Suprapubic skin (tissue), 4 donors: ENCODE measurements around the gene EBLN2. TPM values are rescaled to one million over a fixed set of nuclear protein-coding genes. Genes with fewer than 3 reads are reported as not detected.

Experiments used
- DNase-seq, 2 donors: peaks; one replicate each; pipeline ENCODE4 v3.0.0-alpha.2; 2019; ENCODE audit warnings: low spot score in 2 of 2
- H3K27ac ChIP-seq: fragments of 200-600 bp; sonication (generic); one replicate; pipeline ENCODE4 v1.5.1; 2019
- H3K27me3 ChIP-seq: fragments of 200-600 bp; sonication (generic); one replicate; pipeline ENCODE4 v1.5.1; 2019
- H3K36me3 ChIP-seq: fragments of 200-600 bp; sonication (generic); one replicate; pipeline ENCODE4 v1.5.1; 2019
- H3K4me1 ChIP-seq: fragments of 200-600 bp; sonication (generic); one replicate; pipeline ENCODE4 v1.5.1; 2019
- H3K4me3 ChIP-seq: fragments of 200-600 bp; sonication (generic); one replicate; pipeline ENCODE4 v1.5.1; 2019; ENCODE audit warnings: mild to moderate bottlenecking
- H3K9me3 ChIP-seq: fragments of 200-600 bp; sonication (generic); one replicate; pipeline ENCODE4 v1.5.1; 2019
- EP300 ChIP-seq: sonication (generic); formaldehyde crosslinking; IDR thresholded peaks from one replicate; pipeline ENCODE4 v1.6.1; 2017; ENCODE audit warnings: antibody characterized with exemption
- POLR2A ChIP-seq, 2 donors: fragments of 450-650 bp; IDR thresholded peaks; one replicate each; pipeline ENCODE4 v1.6.1; 2017; ENCODE audit warnings: antibody characterized with exemption in 2 of 2, mild to moderate bottlenecking in 2 of 2, moderate library complexity in 2 of 2
- POLR2AphosphoS5 ChIP-seq, 3 donors: sonication (generic); formaldehyde crosslinking; IDR thresholded peaks; one replicate each; pipeline ENCODE4 v1.6.1; 2017; ENCODE audit warnings: antibody characterized with exemption in 3 of 3
- WGBS: methylation state at CpG from one replicate; pipeline ENCODE4 v1.1.5; 2018; 5-methylcytosine and 5-hydroxymethylcytosine counted together
- total RNA-seq, 4 donors: library from RNA; depleted of rRNA; stranded (reverse); fragments of >200 nt; gene quantifications; one replicate each; pipeline ENCODE4 v1.1.0, GENCODE V29; 2016
- TF ChIP-seq, protein P1 (sequence below), 2 donors: fragments of 200-600 bp in 1 of 2; fragments of 450-650 bp in 1 of 2; sonication (generic) in 1 of 2; IDR thresholded peaks; one replicate each; pipeline ENCODE4 v1.5.1; 2016 to 2019; ENCODE audit warnings: antibody characterized with exemption in 2 of 2, mild to moderate bottlenecking in 1 of 2, moderate library complexity in 1 of 2

The EBLN2 gene
- total RNA-seq, 4 donors from 2014 or later: 2.3 to 16.8 (median 4.7) TPM

DNA sequence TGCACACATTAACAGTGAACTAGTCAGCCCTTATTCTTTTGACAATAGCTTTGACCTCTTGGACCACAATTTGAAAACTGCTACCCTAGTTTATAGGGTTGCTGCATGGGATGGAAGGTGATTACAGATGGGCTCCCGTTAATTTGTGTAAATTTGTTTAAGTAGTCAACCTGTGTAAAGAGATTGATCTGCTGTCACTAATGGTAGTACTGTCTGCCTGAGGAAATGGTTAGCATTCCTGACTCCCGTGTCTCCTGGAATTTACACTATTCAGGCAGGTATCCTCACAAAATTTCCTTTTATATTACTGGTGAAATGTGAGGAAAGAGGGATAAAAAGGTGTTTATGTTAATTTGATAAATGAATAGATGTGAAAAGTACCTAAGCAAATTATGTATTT, 15.3 kb upstream of the EBLN2 start:
- H3K4me3 ChIP-seq: no peak overlapping the region
- H3K36me3 ChIP-seq: peaks cover 9% of the 10 kb centered on the region
- TF ChIP-seq, protein P1, sequence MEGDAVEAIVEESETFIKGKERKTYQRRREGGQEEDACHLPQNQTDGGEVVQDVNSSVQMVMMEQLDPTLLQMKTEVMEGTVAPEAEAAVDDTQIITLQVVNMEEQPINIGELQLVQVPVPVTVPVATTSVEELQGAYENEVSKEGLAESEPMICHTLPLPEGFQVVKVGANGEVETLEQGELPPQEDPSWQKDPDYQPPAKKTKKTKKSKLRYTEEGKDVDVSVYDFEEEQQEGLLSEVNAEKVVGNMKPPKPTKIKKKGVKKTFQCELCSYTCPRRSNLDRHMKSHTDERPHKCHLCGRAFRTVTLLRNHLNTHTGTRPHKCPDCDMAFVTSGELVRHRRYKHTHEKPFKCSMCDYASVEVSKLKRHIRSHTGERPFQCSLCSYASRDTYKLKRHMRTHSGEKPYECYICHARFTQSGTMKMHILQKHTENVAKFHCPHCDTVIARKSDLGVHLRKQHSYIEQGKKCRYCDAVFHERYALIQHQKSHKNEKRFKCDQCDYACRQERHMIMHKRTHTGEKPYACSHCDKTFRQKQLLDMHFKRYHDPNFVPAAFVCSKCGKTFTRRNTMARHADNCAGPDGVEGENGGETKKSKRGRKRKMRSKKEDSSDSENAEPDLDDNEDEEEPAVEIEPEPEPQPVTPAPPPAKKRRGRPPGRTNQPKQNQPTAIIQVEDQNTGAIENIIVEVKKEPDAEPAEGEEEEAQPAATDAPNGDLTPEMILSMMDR (IDR thresholded peaks at IDR 0.05): no peak
- TF ChIP-seq EP300: no peak
- TF ChIP-seq POLR2A (IDR thresholded peaks at IDR 0.05): no peak
- no peak for TF ChIP-seq POLR2AphosphoS5 (IDR thresholded peaks at IDR 0.05)
- no peaks in the 10 kb centered on the region for H3K9me3 ChIP-seq
- H3K4me1 ChIP-seq: peaks cover 26% of the 10 kb centered on the region
- DNase-seq: no peak
- no peaks in the 10 kb centered on the region for H3K27me3 ChIP-seq
- H3K27ac ChIP-seq: no peak overlapping the region
- 68% methylated on average over 2 of the region's 2 CpGs for WGBS

DNA sequence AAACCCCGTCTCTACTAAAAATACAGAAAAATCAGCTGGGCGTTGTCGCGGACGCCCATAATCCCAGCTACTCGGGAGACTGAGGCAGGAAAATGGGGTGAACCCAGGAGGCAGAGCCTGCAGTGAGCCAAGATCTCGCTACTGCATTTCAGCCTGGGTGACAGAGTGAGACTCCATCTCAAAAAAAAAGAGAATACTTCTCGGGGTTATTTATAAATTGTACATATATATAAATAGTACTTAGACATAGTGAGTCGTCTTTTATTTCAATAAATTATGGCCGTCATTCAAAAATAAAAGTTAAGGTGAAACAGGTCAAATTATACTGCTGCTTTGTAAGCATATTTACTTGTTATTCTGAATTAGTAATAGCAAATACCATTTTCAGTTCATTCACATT, 12.1 kb upstream of the EBLN2 start:
- no peak for DNase-seq
- H3K9me3 ChIP-seq: no peaks in the 10 kb centered on the region
- H3K4me1 ChIP-seq: peaks cover 19% of the 10 kb centered on the region
- TF ChIP-seq, protein P1 (IDR thresholded peaks at IDR 0.05): no peak
- TF ChIP-seq POLR2A (IDR thresholded peaks at IDR 0.05) (no peak), EP300 (no peak), POLR2AphosphoS5 (IDR thresholded peaks at IDR 0.05) (no peak)
- H3K27ac ChIP-seq: no peak overlapping the region
- no peaks in the 10 kb centered on the region for H3K27me3 ChIP-seq
- no peak overlapping the region for H3K4me3 ChIP-seq
- H3K36me3 ChIP-seq: peaks cover 9% of the 10 kb centered on the region
- WGBS: 87% methylated on average over 10 of the region's 10 CpGs

DNA sequence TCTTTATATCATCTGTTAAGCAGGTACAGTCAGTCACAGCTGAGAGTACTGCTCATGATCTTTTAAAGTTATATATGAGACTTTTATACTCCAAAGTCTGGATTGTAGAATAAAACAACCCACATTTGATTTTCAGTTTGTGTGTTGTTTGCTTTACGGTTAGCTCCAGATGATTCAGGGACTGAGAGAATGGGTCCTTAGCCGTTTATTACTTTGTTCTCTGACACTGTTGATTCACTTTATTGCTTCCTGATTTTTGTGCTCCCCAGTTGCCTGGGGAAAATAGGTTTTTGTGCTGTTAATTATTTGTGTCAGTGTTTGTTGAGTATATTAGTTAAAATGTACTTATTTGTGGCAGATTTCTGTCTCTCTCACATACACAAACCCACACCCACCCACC, 8.6 kb upstream of the EBLN2 start:
- Histone ChIP-seq H3K27ac (no peak overlapping the region), H3K36me3 (peaks cover 9% of the 10 kb centered on the region), H3K9me3 (no peaks in the 10 kb centered on the region), H3K27me3 (no peaks in the 10 kb centered on the region), H3K4me3 (no peak overlapping the region), H3K4me1 (peaks cover 14% of the 10 kb centered on the region)
- 69% methylated on average over 2 of the region's 2 CpGs for WGBS
- TF ChIP-seq EP300 (no peak), POLR2AphosphoS5 (IDR thresholded peaks at IDR 0.05) (no peak), POLR2A (IDR thresholded peaks at IDR 0.05) (no peak)
- TF ChIP-seq, protein P1 (IDR thresholded peaks at IDR 0.05): no peak
- DNase-seq: no peak

DNA sequence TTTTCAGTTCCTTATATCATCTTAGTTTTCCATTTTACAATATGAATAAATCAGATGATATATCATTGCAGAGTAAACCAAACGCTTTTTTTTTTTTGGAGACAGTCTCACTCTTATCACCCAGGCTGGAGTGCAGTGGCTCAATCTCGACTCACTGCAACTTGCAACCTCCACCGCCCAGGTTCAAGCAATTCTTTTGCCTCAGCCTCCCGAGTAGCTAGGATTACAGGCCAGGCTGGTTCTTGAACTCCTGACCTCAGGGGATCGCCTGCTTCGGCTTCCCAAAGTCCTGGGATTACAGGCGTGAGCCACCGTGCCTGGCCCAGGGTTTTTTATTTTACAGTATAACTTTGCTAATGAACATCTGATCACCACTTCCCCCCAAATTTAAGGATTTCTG, 5.9 kb upstream of the EBLN2 start:
- TF ChIP-seq, protein P1 (IDR thresholded peaks at IDR 0.05): no peak
- TF ChIP-seq EP300 (no peak), POLR2A (IDR thresholded peaks at IDR 0.05) (no peak), POLR2AphosphoS5 (IDR thresholded peaks at IDR 0.05) (no peak)
- WGBS: 64% methylated on average over 8 of the region's 8 CpGs
- H3K4me3 ChIP-seq: no peak overlapping the region
- no peak overlapping the region for H3K27ac ChIP-seq
- DNase-seq: no peak
- no peaks in the 10 kb centered on the region for H3K9me3 ChIP-seq
- peaks cover 17% of the 10 kb centered on the region for H3K4me1 ChIP-seq
- H3K27me3 ChIP-seq: no peaks in the 10 kb centered on the region
- peaks cover 3% of the 10 kb centered on the region for H3K36me3 ChIP-seq

DNA sequence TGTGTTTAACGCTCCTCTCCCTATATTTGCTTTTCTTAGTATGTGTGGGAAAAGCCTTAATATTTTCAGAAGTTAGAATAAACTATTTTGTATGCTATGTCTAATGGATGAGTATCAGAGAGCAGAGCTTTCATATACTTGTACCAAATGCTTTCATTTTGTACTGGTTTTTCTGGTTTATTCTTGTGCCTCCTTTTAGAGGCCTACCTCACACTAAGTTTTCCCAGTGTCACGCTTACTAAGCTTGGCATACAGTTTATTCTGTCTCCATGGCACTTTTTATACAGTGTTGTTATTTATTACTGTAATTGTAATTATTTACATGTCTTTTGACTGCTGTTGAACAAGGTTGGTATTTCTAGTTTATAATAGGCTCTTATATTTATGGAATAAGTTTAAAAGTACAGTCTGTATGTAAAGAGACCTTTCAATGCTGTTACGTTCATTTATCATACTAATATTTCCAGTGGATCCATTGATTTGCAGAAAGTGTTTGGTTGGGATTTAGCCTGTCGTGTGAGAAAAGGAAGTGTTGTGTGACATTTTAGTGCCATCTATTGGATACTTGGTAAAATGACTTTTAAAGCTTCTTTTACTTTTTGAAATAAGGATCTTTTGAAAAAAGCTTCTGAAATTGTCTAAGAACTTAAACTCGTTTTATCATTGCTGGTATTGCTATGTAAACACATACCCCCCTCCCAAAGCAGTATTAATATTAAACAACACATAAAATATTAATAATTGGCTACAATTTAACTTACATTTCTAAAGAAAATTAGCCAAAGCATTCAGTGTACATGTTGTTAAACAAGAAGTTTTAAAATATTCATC, 5.2 kb upstream of the EBLN2 start:
- no peak for TF ChIP-seq POLR2AphosphoS5 (IDR thresholded peaks at IDR 0.05)
- TF ChIP-seq, protein P1 (IDR thresholded peaks at IDR 0.05): peak; percentile 23 to 30
- peaks cover 17% of the 10 kb centered on the region for H3K4me1 ChIP-seq
- DNase-seq: no peak
- WGBS: 21% methylated on average over 5 of the region's 5 CpGs
- H3K27ac ChIP-seq: no peak overlapping the region
- H3K4me3 ChIP-seq: no peak overlapping the region
- H3K9me3 ChIP-seq: no peaks in the 10 kb centered on the region
- no peaks in the 10 kb centered on the region for H3K36me3 ChIP-seq
- H3K27me3 ChIP-seq: no peaks in the 10 kb centered on the region
